Hepatocyte (in vitro differentiated cells): ENCODE results near the gene PDE11A.

ENCODE experiments used
- EZH2 ChIP-seq: fragments of 200-600 bp; sonication (generic); IDR thresholded peaks from 2 replicates; pipeline ENCODE4 v1.6.1; 2016; ENCODE audit warnings: antibody characterized with exemption, mild to moderate bottlenecking, borderline replicate concordance
- TF ChIP-seq, protein P1 (sequence below): fragments of 200-600 bp; sonication (generic); IDR thresholded peaks from 2 replicates; pipeline ENCODE4 v1.5.1; 2016; ENCODE audit warnings: antibody characterized with exemption, mild to moderate bottlenecking; ENCODE audit not compliant: poor library complexity

GRCh38 chr2:177756336-177756735 lies 316.2 kb downstream of the PDE11A start:
- TF ChIP-seq, protein P1, sequence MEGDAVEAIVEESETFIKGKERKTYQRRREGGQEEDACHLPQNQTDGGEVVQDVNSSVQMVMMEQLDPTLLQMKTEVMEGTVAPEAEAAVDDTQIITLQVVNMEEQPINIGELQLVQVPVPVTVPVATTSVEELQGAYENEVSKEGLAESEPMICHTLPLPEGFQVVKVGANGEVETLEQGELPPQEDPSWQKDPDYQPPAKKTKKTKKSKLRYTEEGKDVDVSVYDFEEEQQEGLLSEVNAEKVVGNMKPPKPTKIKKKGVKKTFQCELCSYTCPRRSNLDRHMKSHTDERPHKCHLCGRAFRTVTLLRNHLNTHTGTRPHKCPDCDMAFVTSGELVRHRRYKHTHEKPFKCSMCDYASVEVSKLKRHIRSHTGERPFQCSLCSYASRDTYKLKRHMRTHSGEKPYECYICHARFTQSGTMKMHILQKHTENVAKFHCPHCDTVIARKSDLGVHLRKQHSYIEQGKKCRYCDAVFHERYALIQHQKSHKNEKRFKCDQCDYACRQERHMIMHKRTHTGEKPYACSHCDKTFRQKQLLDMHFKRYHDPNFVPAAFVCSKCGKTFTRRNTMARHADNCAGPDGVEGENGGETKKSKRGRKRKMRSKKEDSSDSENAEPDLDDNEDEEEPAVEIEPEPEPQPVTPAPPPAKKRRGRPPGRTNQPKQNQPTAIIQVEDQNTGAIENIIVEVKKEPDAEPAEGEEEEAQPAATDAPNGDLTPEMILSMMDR = no peak
- TF ChIP-seq EZH2 = no peak
